Erythroblast (primary cell): ENCODE data around the gene RHBDF1.

Source experiments
- GATA1 ChIP-seq: IDR thresholded peaks from 2 replicates; pipeline ENCODE4 v1.6.1; 2011; ENCODE audit warnings: low read depth, mild to moderate bottlenecking, control low read depth, low read length, moderate library complexity
- POLR2A ChIP-seq: IDR thresholded peaks from 2 replicates; pipeline ENCODE4 v1.6.1; 2011; ENCODE audit warnings: mild to moderate bottlenecking, low read length

DNA sequence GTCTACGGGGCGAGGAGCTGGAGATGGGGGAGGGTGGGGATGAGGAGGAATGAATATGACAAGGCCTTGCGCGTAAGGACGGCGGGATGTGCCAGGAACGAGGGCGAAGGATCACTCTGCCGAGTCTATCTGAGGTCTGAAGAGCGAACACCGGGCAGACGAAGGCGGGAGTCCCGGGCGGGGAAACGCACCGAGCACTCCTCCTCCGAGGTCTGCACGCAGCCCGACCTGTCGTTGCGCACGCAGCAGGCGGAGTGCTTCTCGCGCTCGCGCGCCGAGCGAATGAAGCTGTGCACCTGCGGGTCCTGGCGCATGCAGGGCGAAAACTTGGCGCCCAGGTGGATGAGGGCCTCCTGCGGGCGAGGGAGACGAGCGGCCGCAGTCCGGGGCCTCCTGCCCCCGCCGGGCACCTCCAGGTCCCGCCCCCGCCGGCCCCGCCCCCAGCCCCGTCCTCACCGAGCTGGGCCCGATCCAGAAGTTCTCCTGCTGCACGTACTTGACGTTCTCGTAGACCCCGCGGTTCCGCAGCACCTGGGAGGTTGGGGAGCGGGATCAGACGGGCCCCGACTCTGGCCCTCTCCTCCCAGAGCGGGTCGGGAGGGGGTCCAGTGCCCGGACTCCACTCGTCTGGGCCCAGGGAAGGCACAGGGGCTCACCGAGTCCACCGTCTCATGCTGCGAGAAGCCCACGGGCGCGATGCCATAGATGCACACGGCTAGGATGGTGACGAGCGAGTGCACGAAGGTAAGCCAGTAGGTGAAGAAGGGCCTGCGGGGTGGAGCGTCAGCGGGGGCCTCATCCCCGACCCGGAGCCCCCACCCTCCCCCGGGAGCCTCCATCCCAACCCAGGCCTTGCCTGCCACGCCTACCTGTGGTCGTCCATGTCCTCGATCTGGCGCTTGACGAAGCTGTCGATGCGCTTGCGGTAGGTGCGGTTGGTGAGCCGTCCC is 11.2 kb downstream of the RHBDF1 start:
- no peak for TF ChIP-seq POLR2A
- no peak for TF ChIP-seq GATA1
